K562 (cell line): ENCODE measurements around the gene CDCP1.

ENCODE experiments used
- CXXC5 ChIP-seq: fragments of 250-450 bp; sonication (Bioruptor Pico); IDR thresholded peaks from 2 replicates; pipeline ENCODE4 v1.8.0; 2022; ENCODE audit warnings: inconsistent platforms, mild to moderate bottlenecking, moderate library complexity
- EGR1 ChIP-seq: fragments of 450-650 bp; conservative IDR thresholded peaks from 2 replicates; pipeline ENCODE4 v1.6.1; 2017; ENCODE audit warnings: mild to moderate bottlenecking
- ESRRA ChIP-seq: fragments of 450-650 bp; IDR thresholded peaks from 2 replicates; pipeline ENCODE4 v1.6.1; 2014; ENCODE audit warnings: low read depth, mild to moderate bottlenecking, moderate library complexity, borderline replicate concordance
- IRF2 ChIP-seq: sonication (generic); formaldehyde crosslinking; IDR thresholded peaks from 2 replicates; pipeline ENCODE4 v1.8.1; 2022; ENCODE audit warnings: mild to moderate bottlenecking, missing genetic modification reagents
- POLR2A ChIP-seq: fragments of 450-650 bp; conservative IDR thresholded peaks from 2 replicates; pipeline ENCODE4 v1.6.1; 2016
- SMC3 ChIP-seq: conservative IDR thresholded peaks from 2 replicates; pipeline ENCODE4 v1.6.1; 2011; ENCODE audit warnings: low read depth, low read length, improper control_type of control experiment; ENCODE audit not compliant: insufficient read depth
- TCF7L2 ChIP-seq: fragments of 150-350 bp; IDR thresholded peaks from 2 replicates; pipeline ENCODE4 v1.6.1; 2016; ENCODE audit warnings: low read depth, mild to moderate bottlenecking, low read length, moderate library complexity
- ZBTB7A ChIP-seq: IDR thresholded peaks from 2 replicates; pipeline ENCODE4 v1.6.1; 2011; ENCODE audit warnings: low read depth, mild to moderate bottlenecking, low read length, moderate library complexity, borderline replicate concordance; ENCODE audit not compliant: control insufficient read depth
- ZNF263 ChIP-seq: sonication (generic); formaldehyde crosslinking; IDR thresholded peaks from 2 replicates; pipeline ENCODE4 v1.8.0; 2022; ENCODE audit warnings: mild to moderate bottlenecking, missing genetic modification reagents, borderline replicate concordance
- TF ChIP-seq, protein P1 (sequence below): fragments of 450-650 bp; formaldehyde crosslinking; IDR thresholded peaks from 2 replicates; pipeline ENCODE4 v1.4.0; 2020; ENCODE audit warnings: mild to moderate bottlenecking, moderate library complexity
- TF ChIP-seq, protein P2 (sequence below): fragments of 250-450 bp; sonication (Bioruptor Pico); IDR thresholded peaks from 2 replicates; pipeline ENCODE4 v1.4.0; 2020; ENCODE audit warnings: mild to moderate bottlenecking, moderate library complexity
- TF ChIP-seq, protein P3 (sequence below), 3 experiments: IDR thresholded peaks in 2 of 3; conservative IDR thresholded peaks in 1 of 3; 2 replicates each; pipeline ENCODE4 v1.5.1; 2011 to 2012; ENCODE audit warnings: low read length in 3 of 3, mild to moderate bottlenecking in 3 of 3, control low read depth in 2 of 3, improper control_type of control experiment in 1 of 3, inconsistent platforms in 1 of 3, low read depth in 1 of 3, mixed read lengths in 1 of 3, moderate library complexity in 1 of 3; ENCODE audit not compliant: insufficient read depth in 2 of 3
- TF ChIP-seq, protein P4 (sequence below), 2 experiments: fragments of 450-650 bp; conservative IDR thresholded peaks; 2 replicates each; pipeline ENCODE4 v1.6.1; 2017; ENCODE audit warnings: mild to moderate bottlenecking in 2 of 2, moderate library complexity in 2 of 2

DNA sequence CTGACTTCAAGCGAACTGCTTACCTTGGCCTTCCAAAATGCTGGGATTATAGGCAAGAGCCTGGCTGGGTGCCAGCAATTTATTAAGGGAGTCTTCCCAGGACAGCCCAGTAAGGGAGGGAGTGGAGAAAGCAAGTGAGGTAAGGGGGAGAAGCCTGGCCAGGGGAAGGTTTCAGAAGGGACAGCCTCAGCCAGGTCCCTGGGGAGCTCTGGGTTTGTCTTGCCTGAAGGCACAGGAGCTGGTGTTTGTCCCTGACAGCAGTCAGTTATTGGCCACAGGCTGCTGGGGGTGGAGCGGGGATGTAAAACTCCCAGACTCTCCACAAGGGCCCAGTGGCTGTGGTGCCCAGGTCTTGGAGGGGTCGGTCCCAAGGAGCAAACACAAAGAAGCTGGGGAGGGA, 33.0 kb upstream of the CDCP1 start:
- TF ChIP-seq EGR1 (no peak), TCF7L2 (no peak), IRF2 (CRISPR knock-in tag) (no peak), CXXC5 (CRISPR knock-in tag) (no peak), ESRRA (no peak), POLR2A (no peak), ZNF263 (no peak), SMC3 (no peak), ZBTB7A (no peak)
- TF ChIP-seq, protein P1, sequence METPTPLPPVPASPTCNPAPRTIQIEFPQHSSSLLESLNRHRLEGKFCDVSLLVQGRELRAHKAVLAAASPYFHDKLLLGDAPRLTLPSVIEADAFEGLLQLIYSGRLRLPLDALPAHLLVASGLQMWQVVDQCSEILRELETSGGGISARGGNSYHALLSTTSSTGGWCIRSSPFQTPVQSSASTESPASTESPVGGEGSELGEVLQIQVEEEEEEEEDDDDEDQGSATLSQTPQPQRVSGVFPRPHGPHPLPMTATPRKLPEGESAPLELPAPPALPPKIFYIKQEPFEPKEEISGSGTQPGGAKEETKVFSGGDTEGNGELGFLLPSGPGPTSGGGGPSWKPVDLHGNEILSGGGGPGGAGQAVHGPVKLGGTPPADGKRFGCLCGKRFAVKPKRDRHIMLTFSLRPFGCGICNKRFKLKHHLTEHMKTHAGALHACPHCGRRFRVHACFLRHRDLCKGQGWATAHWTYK = no peak
- TF ChIP-seq, protein P2, sequence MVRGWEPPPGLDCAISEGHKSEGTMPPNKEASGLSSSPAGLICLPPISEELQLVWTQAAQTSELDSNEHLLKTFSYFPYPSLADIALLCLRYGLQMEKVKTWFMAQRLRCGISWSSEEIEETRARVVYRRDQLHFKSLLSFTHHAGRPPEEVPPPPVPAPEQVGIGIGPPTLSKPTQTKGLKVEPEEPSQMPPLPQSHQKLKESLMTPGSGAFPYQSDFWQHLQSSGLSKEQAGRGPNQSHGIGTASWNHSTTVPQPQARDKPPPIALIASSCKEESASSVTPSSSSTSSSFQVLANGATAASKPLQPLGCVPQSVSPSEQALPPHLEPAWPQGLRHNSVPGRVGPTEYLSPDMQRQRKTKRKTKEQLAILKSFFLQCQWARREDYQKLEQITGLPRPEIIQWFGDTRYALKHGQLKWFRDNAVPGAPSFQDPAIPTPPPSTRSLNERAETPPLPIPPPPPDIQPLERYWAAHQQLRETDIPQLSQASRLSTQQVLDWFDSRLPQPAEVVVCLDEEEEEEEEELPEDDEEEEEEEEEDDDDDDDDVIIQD (CRISPR knock-in tag) = no peak
- TF ChIP-seq, protein P3, sequence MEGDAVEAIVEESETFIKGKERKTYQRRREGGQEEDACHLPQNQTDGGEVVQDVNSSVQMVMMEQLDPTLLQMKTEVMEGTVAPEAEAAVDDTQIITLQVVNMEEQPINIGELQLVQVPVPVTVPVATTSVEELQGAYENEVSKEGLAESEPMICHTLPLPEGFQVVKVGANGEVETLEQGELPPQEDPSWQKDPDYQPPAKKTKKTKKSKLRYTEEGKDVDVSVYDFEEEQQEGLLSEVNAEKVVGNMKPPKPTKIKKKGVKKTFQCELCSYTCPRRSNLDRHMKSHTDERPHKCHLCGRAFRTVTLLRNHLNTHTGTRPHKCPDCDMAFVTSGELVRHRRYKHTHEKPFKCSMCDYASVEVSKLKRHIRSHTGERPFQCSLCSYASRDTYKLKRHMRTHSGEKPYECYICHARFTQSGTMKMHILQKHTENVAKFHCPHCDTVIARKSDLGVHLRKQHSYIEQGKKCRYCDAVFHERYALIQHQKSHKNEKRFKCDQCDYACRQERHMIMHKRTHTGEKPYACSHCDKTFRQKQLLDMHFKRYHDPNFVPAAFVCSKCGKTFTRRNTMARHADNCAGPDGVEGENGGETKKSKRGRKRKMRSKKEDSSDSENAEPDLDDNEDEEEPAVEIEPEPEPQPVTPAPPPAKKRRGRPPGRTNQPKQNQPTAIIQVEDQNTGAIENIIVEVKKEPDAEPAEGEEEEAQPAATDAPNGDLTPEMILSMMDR (IDR thresholded peaks at IDR 0.05 in 2 of 3, conservative IDR thresholded peaks at IDR 0.05 in 1 of 3; ENCODE audit: insufficient read depth in 2 of 3, low read depth in 1 of 3, low read length in 3 of 3) = no peak
- TF ChIP-seq, protein P4, sequence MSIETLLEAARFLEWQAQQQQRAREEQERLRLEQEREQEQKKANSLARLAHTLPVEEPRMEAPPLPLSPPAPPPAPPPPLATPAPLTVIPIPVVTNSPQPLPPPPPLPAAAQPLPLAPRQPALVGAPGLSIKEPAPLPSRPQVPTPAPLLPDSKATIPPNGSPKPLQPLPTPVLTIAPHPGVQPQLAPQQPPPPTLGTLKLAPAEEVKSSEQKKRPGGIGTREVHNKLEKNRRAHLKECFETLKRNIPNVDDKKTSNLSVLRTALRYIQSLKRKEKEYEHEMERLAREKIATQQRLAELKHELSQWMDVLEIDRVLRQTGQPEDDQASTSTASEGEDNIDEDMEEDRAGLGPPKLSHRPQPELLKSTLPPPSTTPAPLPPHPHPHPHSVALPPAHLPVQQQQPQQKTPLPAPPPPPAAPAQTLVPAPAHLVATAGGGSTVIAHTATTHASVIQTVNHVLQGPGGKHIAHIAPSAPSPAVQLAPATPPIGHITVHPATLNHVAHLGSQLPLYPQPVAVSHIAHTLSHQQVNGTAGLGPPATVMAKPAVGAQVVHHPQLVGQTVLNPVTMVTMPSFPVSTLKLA (conservative IDR thresholded peaks at IDR 0.05) = no peak
